HepG2 (cell line): ENCODE measurements around the gene FAM222B. TPM values are rescaled to one million over a fixed set of nuclear protein-coding genes. Genes with fewer than 3 reads are reported as not detected.
A peak's percentile ranks its signal among the peaks of the same experiment; 100 is the strongest.

Experiments
- CC2D1A ChIP-seq: sonication (generic); formaldehyde crosslinking; IDR thresholded peaks from 2 replicates; pipeline ENCODE4 v1.8.1; 2023; ENCODE audit warnings: mild to moderate bottlenecking, missing genetic modification reagents
- CREM ChIP-seq, 2 experiments: sonication (generic) in 1 of 2; formaldehyde crosslinking in 1 of 2; IDR thresholded peaks; 2 replicates each; pipeline versions ENCODE4 v1.4.0 to v1.6.1; 2016 to 2020; ENCODE audit warnings: antibody characterized with exemption in 1 of 2, mild to moderate bottlenecking in 1 of 2, missing genetic modification reagents in 1 of 2
- ESRRA ChIP-seq: sonication (generic); formaldehyde crosslinking; IDR thresholded peaks from 2 replicates; pipeline ENCODE4 v1.5.1; 2020; ENCODE audit warnings: mild to moderate bottlenecking, low read depth, missing genetic modification reagents
- GABPA ChIP-seq, 2 experiments: IDR thresholded peaks; 2 replicates each; pipeline ENCODE4 v1.6.1; 2011 to 2016; ENCODE audit warnings: low read depth in 2 of 2, low read length in 1 of 2, missing biosample characterization in 1 of 2, missing genetic modification characterization in 1 of 2
- KDM2A ChIP-seq: sonication (generic); formaldehyde crosslinking; IDR thresholded peaks from 2 replicates; pipeline ENCODE4 v1.4.0; 2020; ENCODE audit warnings: low read depth, missing genetic modification reagents, borderline replicate concordance
- MIXL1 ChIP-seq: IDR thresholded peaks from 2 replicates; pipeline ENCODE4 v1.6.1; 2016
- RARA ChIP-seq: IDR thresholded peaks from 2 replicates; pipeline ENCODE4 v1.6.1; 2016; ENCODE audit warnings: missing genetic modification reagents, missing compliant biosample characterization
- ZFYVE20 ChIP-seq: sonication (generic); formaldehyde crosslinking; IDR thresholded peaks from 2 replicates; pipeline ENCODE4 v1.8.0; 2023; ENCODE audit warnings: low read depth, mild to moderate bottlenecking, moderate library complexity, missing genetic modification reagents, borderline replicate concordance
- ZNF343 ChIP-seq: sonication (generic); formaldehyde crosslinking; IDR thresholded peaks from 2 replicates; pipeline ENCODE4 v1.4.0; 2020; ENCODE audit warnings: mild to moderate bottlenecking, missing genetic modification reagents
- ZNF354B ChIP-seq: sonication (generic); formaldehyde crosslinking; IDR thresholded peaks from 2 replicates; pipeline ENCODE4 v1.8.0; 2022; ENCODE audit warnings: mild to moderate bottlenecking, missing genetic modification reagents
- ZNF451 ChIP-seq: sonication (generic); formaldehyde crosslinking; IDR thresholded peaks from 2 replicates; pipeline ENCODE4 v1.5.0; 2020; ENCODE audit warnings: mild to moderate bottlenecking, missing genetic modification reagents
- ZNF549 ChIP-seq: sonication (generic); formaldehyde crosslinking; IDR thresholded peaks from 2 replicates; pipeline ENCODE4 v1.5.0; 2020; ENCODE audit warnings: missing genetic modification reagents
- polyA plus RNA-seq, 8 experiments: library from polyadenylated mRNA; depleted of rRNA in 3 of 8; stranded (reverse) in 7 of 8; unstranded in 1 of 8; fragments of >200 nt; fragmentation: Illumina TruSeq in 4 of 8; extraction: Trizol in 4 of 8; gene quantifications; 2 replicates each; pipeline versions ENCODE4 v1.2.1 to v1.2.3, GENCODE V29; 2011 to 2016; ENCODE audit warnings: low read depth in 4 of 8, missing spikeins in 1 of 8, mixed read lengths in 1 of 8; ENCODE audit not compliant: insufficient read depth in 1 of 8
- total RNA-seq, 5 experiments: library from RNA; depleted of rRNA; stranded (reverse); fragments of >200 nt; fragmentation: Illumina TruSeq; extraction: Trizol; gene quantifications; 2 replicates each; pipeline ENCODE4 v1.2.3, GENCODE V29; 2016; ENCODE audit warnings: low read depth in 1 of 5
- TF ChIP-seq, protein P1 (sequence below): sonication (generic); formaldehyde crosslinking; IDR thresholded peaks from 2 replicates; pipeline ENCODE4 v1.5.1; 2020; ENCODE audit warnings: mild to moderate bottlenecking, missing genetic modification reagents, borderline replicate concordance
- TF ChIP-seq, protein P2 (sequence below): sonication (generic); formaldehyde crosslinking; IDR thresholded peaks from 2 replicates; pipeline ENCODE4 v1.4.0; 2020; ENCODE audit warnings: missing genetic modification reagents
- TF ChIP-seq, protein P3 (sequence below): sonication (generic); formaldehyde crosslinking; IDR thresholded peaks from 2 replicates; pipeline ENCODE4 v1.4.0; 2020; ENCODE audit warnings: missing genetic modification reagents
- TF ChIP-seq, protein P4 (sequence below): sonication (generic); formaldehyde crosslinking; IDR thresholded peaks from 2 replicates; pipeline ENCODE4 v1.4.0; 2020; ENCODE audit warnings: missing genetic modification reagents, borderline replicate concordance

The FAM222B gene
- total and polyA plus RNA-seq, 2 of the 13 experiments (the other 11 are each of a cell fraction or from before 2014, with no cell fraction given) = 3.5 to 7.3 TPM

DNA sequence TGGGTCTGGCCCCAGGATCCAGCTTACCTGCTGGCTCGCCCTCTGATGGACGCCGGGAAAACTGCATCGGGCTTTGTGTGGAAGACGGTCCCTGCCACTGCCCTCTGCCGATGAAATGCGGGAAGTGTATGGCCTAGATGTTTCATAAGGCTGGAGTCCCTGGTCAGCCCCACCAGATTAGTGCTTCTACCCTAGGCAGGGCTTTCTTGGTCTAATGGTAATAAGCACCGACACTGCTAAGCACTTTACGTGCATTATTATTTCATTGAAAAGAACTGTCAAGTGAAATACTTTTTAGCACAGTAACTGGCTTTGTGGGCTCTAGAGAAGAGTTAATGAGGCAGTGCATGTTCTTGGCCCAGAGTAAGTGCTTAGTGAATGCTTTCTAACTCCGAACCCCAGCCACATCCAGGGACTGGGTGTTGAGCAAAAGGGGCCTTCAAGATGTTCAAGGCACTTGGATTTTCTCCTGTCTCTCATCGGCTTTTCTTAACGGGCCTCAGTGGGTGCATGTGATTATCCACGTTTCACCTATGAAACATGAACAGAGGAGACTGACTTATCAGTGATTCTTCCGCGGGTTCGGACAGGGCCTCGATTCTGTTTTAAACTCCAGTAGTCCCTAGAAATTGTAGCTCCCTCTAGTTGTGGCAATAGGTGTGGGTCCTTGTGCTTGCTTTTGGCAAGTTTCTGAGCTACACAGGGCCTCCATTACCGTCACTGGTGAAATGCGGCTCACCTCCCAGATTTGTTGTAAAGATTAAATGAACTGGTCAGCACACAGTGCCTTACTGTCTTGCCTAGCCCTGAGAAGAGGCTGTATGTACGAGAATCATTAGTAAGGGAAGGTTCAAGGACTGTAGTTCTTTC is 92.2 kb downstream of the FAM222B start (continued):
- TF ChIP-seq, protein P1, sequence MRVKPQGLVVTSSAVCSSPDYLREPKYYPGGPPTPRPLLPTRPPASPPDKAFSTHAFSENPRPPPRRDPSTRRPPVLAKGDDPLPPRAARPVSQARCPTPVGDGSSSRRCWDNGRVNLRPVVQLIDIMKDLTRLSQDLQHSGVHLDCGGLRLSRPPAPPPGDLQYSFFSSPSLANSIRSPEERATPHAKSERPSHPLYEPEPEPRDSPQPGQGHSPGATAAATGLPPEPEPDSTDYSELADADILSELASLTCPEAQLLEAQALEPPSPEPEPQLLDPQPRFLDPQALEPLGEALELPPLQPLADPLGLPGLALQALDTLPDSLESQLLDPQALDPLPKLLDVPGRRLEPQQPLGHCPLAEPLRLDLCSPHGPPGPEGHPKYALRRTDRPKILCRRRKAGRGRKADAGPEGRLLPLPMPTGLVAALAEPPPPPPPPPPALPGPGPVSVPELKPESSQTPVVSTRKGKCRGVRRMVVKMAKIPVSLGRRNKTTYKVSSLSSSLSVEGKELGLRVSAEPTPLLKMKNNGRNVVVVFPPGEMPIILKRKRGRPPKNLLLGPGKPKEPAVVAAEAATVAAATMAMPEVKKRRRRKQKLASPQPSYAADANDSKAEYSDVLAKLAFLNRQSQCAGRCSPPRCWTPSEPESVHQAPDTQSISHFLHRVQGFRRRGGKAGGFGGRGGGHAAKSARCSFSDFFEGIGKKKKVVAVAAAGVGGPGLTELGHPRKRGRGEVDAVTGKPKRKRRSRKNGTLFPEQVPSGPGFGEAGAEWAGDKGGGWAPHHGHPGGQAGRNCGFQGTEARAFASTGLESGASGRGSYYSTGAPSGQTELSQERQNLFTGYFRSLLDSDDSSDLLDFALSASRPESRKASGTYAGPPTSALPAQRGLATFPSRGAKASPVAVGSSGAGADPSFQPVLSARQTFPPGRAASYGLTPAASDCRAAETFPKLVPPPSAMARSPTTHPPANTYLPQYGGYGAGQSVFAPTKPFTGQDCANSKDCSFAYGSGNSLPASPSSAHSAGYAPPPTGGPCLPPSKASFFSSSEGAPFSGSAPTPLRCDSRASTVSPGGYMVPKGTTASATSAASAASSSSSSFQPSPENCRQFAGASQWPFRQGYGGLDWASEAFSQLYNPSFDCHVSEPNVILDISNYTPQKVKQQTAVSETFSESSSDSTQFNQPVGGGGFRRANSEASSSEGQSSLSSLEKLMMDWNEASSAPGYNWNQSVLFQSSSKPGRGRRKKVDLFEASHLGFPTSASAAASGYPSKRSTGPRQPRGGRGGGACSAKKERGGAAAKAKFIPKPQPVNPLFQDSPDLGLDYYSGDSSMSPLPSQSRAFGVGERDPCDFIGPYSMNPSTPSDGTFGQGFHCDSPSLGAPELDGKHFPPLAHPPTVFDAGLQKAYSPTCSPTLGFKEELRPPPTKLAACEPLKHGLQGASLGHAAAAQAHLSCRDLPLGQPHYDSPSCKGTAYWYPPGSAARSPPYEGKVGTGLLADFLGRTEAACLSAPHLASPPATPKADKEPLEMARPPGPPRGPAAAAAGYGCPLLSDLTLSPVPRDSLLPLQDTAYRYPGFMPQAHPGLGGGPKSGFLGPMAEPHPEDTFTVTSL = no peak
- TF ChIP-seq, protein P2, sequence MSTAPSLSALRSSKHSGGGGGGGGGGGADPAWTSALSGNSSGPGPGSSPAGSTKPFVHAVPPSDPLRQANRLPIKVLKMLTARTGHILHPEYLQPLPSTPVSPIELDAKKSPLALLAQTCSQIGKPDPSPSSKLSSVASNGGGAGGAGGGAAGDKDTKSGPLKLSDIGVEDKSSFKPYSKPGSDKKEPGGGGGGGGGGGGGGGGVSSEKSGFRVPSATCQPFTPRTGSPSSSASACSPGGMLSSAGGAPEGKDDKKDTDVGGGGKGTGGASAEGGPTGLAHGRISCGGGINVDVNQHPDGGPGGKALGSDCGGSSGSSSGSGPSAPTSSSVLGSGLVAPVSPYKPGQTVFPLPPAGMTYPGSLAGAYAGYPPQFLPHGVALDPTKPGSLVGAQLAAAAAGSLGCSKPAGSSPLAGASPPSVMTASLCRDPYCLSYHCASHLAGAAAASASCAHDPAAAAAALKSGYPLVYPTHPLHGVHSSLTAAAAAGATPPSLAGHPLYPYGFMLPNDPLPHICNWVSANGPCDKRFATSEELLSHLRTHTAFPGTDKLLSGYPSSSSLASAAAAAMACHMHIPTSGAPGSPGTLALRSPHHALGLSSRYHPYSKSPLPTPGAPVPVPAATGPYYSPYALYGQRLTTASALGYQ (CRISPR knock-in tag) = no peak
- TF ChIP-seq, protein P3, sequence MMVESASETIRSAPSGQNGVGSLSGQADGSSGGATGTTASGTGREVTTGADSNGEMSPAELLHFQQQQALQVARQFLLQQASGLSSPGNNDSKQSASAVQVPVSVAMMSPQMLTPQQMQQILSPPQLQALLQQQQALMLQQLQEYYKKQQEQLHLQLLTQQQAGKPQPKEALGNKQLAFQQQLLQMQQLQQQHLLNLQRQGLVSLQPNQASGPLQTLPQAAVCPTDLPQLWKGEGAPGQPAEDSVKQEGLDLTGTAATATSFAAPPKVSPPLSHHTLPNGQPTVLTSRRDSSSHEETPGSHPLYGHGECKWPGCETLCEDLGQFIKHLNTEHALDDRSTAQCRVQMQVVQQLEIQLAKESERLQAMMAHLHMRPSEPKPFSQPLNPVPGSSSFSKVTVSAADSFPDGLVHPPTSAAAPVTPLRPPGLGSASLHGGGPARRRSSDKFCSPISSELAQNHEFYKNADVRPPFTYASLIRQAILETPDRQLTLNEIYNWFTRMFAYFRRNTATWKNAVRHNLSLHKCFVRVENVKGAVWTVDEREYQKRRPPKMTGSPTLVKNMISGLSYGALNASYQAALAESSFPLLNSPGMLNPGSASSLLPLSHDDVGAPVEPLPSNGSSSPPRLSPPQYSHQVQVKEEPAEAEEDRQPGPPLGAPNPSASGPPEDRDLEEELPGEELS (CRISPR knock-in tag) = 0 out of 2 replicates have a peak, but pooled peaks have one; percentile 24
- peak; percentile 60; the same call in 1 of the 2 replicates for TF ChIP-seq MIXL1
- TF ChIP-seq KDM2A (CRISPR knock-in tag) = peak; percentile 94
- TF ChIP-seq, protein P4, sequence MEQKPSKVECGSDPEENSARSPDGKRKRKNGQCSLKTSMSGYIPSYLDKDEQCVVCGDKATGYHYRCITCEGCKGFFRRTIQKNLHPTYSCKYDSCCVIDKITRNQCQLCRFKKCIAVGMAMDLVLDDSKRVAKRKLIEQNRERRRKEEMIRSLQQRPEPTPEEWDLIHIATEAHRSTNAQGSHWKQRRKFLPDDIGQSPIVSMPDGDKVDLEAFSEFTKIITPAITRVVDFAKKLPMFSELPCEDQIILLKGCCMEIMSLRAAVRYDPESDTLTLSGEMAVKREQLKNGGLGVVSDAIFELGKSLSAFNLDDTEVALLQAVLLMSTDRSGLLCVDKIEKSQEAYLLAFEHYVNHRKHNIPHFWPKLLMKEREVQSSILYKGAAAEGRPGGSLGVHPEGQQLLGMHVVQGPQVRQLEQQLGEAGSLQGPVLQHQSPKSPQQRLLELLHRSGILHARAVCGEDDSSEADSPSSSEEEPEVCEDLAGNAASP (CRISPR knock-in tag) = peak; percentile 50; the same call in 1 of the 2 replicates
- no peak for TF ChIP-seq CC2D1A (CRISPR knock-in tag)
- no peak for TF ChIP-seq ESRRA (CRISPR knock-in tag)
- TF ChIP-seq ZFYVE20 = no peak
- TF ChIP-seq GABPA (IDR thresholded peaks at IDR 0.05; ENCODE audit: low read depth, low read length) = no peak
- TF ChIP-seq GABPA (CRISPR knock-in tag; IDR thresholded peaks at IDR 0.05; ENCODE audit: low read depth) = peak; percentile 44; the same call in 1 of the 2 replicates
- no peak for TF ChIP-seq ZNF354B (CRISPR knock-in tag)
- peak; percentile 39; the same call in 1 of the 2 replicates for TF ChIP-seq RARA (CRISPR knock-in tag)
- no peak for TF ChIP-seq ZNF451 (CRISPR knock-in tag)
- no peak for TF ChIP-seq ZNF549 (CRISPR knock-in tag)
- TF ChIP-seq ZNF343 (CRISPR knock-in tag) = no peak
- TF ChIP-seq CREM (IDR thresholded peaks at IDR 0.05) = no peak
- no peak for TF ChIP-seq CREM (CRISPR knock-in tag; IDR thresholded peaks at IDR 0.05)
